Panc1 (cell line): ENCODE data around the gene OSTC. TPM values are rescaled to one million over a fixed set of nuclear protein-coding genes. Genes with fewer than 3 reads are reported as not detected.

Experiments used
- ATAC-seq: fragments of 200-7000 bp; cut with Tn5 transposase; 2 replicates; pipeline ENCODE4 v1.9.1; 2020; ENCODE audit warnings: mild to moderate bottlenecking, moderate library complexity
- BruUV-seq: library from RNA; stranded (reverse); fragments of 400-500 nt; replicated peaks from 2 replicates; lab custom pipeline; 2021; lab: Mats Ljungman, UMichigan
- CTCF ChIA-PET: fragments of 300-600 bp; sonication (Branson Sonifier 250); formaldehyde crosslinking; loops from one replicate; lab custom pipeline; 2022; ENCODE audit warnings: antibody characterized with exemption; lab: Charles Lee
- POLR2A ChIA-PET: fragments of 300-600 bp; sonication (Branson Sonifier 250); formaldehyde crosslinking; loops from one replicate; lab custom pipeline; 2022; ENCODE audit warnings: antibody characterized with exemption; lab: Charles Lee
- DNase-seq: peaks from one replicate; pipeline ENCODE4 v3.0.0-alpha.2; 2010; ENCODE audit warnings: low read depth, low spot score
- H3K27ac ChIP-seq: 2 replicates; pipeline ENCODE4 v1.5.1; 2011; ENCODE audit warnings: mild to moderate bottlenecking, low read length, inconsistent platforms
- H3K27me3 ChIP-seq: fragments of 200-500 bp; sonication (Bioruptor generic); 2 replicates; pipeline ENCODE4 v1.6.0; 2014; ENCODE audit warnings: low read length, inconsistent platforms; ENCODE audit not compliant: control insufficient read depth, insufficient read depth
- H3K36me3 ChIP-seq: fragments of 200-500 bp; sonication (Bioruptor generic); 2 replicates; pipeline ENCODE4 v1.5.1; 2014; ENCODE audit warnings: inconsistent platforms, mild to moderate bottlenecking, low read length, moderate library complexity; ENCODE audit not compliant: control insufficient read depth, insufficient read depth
- H3K4me1 ChIP-seq: 2 replicates; pipeline ENCODE4 v1.5.1; 2011; ENCODE audit warnings: inconsistent platforms, mild to moderate bottlenecking, low read length, moderate library complexity; ENCODE audit not compliant: control insufficient read depth, insufficient read depth
- H3K4me3 ChIP-seq, 2 experiments: 2 replicates each; pipeline ENCODE4 v1.5.1; 2011 to 2012; ENCODE audit warnings: low read depth in 2 of 2, low read length in 2 of 2, mild to moderate bottlenecking in 2 of 2, inconsistent platforms in 1 of 2, moderate library complexity in 1 of 2
- H3K9me3 ChIP-seq: fragments of 200-500 bp; sonication (Bioruptor generic); 2 replicates; pipeline ENCODE4 v1.5.1; 2014; ENCODE audit warnings: low read depth, mild to moderate bottlenecking, inconsistent platforms, low read length, moderate library complexity; ENCODE audit not compliant: control insufficient read depth, insufficient read depth
- CTCF ChIP-seq: fragments of 450-650 bp; IDR thresholded peaks from 2 replicates; pipeline ENCODE4 v1.5.1; 2017; ENCODE audit warnings: mild to moderate bottlenecking
- POLR2AphosphoS5 ChIP-seq: IDR thresholded peaks from 2 replicates; pipeline ENCODE4 v1.6.1; 2012; ENCODE audit warnings: mild to moderate bottlenecking, low read depth, low read length, moderate library complexity
- SIN3A ChIP-seq: IDR thresholded peaks from 2 replicates; pipeline ENCODE4 v1.6.1; 2012; ENCODE audit warnings: low read depth, mild to moderate bottlenecking, low read length, moderate library complexity, borderline replicate concordance; ENCODE audit not compliant: insufficient read depth
- TCF7L2 ChIP-seq: IDR thresholded peaks from 2 replicates; pipeline ENCODE4 v1.6.1; 2011; ENCODE audit warnings: mild to moderate bottlenecking, low read depth, low read length, inconsistent platforms
- in situ Hi-C: cut with HindIII; loops from 2 replicates; pipeline ENCODE4 v1.10.0; 2016; ENCODE audit warnings: low sequenced_read_pairs, low pct_unique_long_range_greater_than_20kb
- intact Hi-C: fragments of 100-400 bp; cut with micrococcal nuclease; formaldehyde crosslinking; loops from one replicate; pipeline ENCODE4 v1.10.0; 2022; ENCODE audit not compliant: unreplicated experiment
- total RNA-seq: library from RNA; stranded (reverse); gene quantifications from one replicate; pipeline ENCODE4 v1.2.1, GENCODE V29; 2021; ENCODE audit not compliant: unreplicated experiment
- TF ChIP-seq, protein P1 (sequence below), 2 experiments: IDR thresholded peaks; 2 replicates each; pipeline ENCODE4 v1.6.1; 2011 to 2012; ENCODE audit warnings: low read depth in 2 of 2, control low read depth in 1 of 2, low read length in 1 of 2, mild to moderate bottlenecking in 1 of 2, moderate library complexity in 1 of 2; ENCODE audit not compliant: insufficient read depth in 1 of 2

The OSTC gene
- total RNA-seq, 1 experiment from 2014 or later = 57.8 TPM

GRCh38 chr4:108620101-108620932, 30.1 kb upstream of the OSTC start, which contains the start of gene RPL34:
Gene RPL34, plus strand, starts transcription at chr4:108620576. Its CDS starts 1,384 bp downstream, at chr4:108621960.
- DNase-seq (peak; percentile 94), ATAC-seq (peak; percentile 100)
- no TSS peak for BruUV-seq
- TF ChIP-seq CTCF (no peak), TCF7L2 (peak; percentile 78), SIN3A (no peak), POLR2AphosphoS5 (peak; percentile 96)
- TF ChIP-seq, protein P1, sequence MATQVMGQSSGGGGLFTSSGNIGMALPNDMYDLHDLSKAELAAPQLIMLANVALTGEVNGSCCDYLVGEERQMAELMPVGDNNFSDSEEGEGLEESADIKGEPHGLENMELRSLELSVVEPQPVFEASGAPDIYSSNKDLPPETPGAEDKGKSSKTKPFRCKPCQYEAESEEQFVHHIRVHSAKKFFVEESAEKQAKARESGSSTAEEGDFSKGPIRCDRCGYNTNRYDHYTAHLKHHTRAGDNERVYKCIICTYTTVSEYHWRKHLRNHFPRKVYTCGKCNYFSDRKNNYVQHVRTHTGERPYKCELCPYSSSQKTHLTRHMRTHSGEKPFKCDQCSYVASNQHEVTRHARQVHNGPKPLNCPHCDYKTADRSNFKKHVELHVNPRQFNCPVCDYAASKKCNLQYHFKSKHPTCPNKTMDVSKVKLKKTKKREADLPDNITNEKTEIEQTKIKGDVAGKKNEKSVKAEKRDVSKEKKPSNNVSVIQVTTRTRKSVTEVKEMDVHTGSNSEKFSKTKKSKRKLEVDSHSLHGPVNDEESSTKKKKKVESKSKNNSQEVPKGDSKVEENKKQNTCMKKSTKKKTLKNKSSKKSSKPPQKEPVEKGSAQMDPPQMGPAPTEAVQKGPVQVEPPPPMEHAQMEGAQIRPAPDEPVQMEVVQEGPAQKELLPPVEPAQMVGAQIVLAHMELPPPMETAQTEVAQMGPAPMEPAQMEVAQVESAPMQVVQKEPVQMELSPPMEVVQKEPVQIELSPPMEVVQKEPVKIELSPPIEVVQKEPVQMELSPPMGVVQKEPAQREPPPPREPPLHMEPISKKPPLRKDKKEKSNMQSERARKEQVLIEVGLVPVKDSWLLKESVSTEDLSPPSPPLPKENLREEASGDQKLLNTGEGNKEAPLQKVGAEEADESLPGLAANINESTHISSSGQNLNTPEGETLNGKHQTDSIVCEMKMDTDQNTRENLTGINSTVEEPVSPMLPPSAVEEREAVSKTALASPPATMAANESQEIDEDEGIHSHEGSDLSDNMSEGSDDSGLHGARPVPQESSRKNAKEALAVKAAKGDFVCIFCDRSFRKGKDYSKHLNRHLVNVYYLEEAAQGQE (IDR thresholded peaks at IDR 0.05; ENCODE audit: insufficient read depth in 1 of 2, low read depth in 2 of 2, low read length in 1 of 2) = 0 out of 4 replicates have a peak, but pooled peaks of 1 of the 2 experiments have one; percentile 31
- Histone ChIP-seq H3K4me3 (peak within 1 kb of the TSS; percentile 95 to 99), H3K27me3 (no peaks in the 10 kb centered on the region), H3K27ac (peak within 1 kb of the TSS; percentile 98), H3K9me3 (no peaks in the 10 kb centered on the region), H3K4me1 (peaks cover 7% of the 10 kb centered on the region), H3K36me3 (peaks cover 35% of the 10 kb centered on the region)
- ChIA-PET POLR2A (interaction anchor here (0.6 kb wide), 1 partner anchor 45 kb away, joined by 4 read pairs; no protein-coding TSS in a partner anchor), CTCF (no interaction called here)
- in situ Hi-C loops = no loop called here
- intact Hi-C loops = no loop called here

- DNase-seq (no peak), ATAC-seq (no peak)
- Histone ChIP-seq H3K27ac (peak overlapping the region; percentile 98), H3K27me3 (no peaks in the 10 kb centered on the region), H3K4me1 (peaks cover 7% of the 10 kb centered on the region), H3K9me3 (no peaks in the 10 kb centered on the region), H3K36me3 (peaks cover 35% of the 10 kb centered on the region), H3K4me3 (peak overlapping the region; percentile 95 to 99)
- TF ChIP-seq POLR2AphosphoS5 = no peak
- CTCF ChIA-PET = no interaction called here
- TSS peak; percentile 83 for BruUV-seq
- intact Hi-C loops (no loop called here), in situ Hi-C loops (no loop called here)
- POLR2A ChIA-PET = interaction anchor here (0.6 kb wide), 1 partner anchor 46 kb away, joined by 4 read pairs; no protein-coding TSS in a partner anchor
Measured at GRCh38 chr4:108620933-108621905, 29.2 kb upstream of the OSTC start.
